Activated CD4-positive, alpha-beta T cell treated with anti-CD3 and anti-CD28 coated beads, Interleukin-2, Interleukin-6, amounts not matched to agents 100 ng/mL and 50 ng/mL, durations not matched to agents 16 hours and 8 hours (primary cell): ENCODE data around the gene PLA2G2F.

Source experiments
- DNase-seq: peaks from one replicate; pipeline ENCODE4 v3.0.0-alpha.2; 2020

PLA2G2F gene

GRCh38 chr1:20174937-20175666 is 36.0 kb downstream of the PLA2G2F start:
- DNase-seq: no peak

- DNase-seq: no peak
These were observed 39.7 kb downstream of the PLA2G2F start for GRCh38 chr1:20178634-20179370.

- DNase-seq: no peak
These were observed 40.4 kb downstream of the PLA2G2F start for GRCh38 chr1:20179371-20180128.

GRCh38 chr1:20180129-20180843 is 41.2 kb downstream of the PLA2G2F start:
- no peak for DNase-seq

- DNase-seq: no peak
These were observed 41.7 kb downstream of the PLA2G2F start for GRCh38 chr1:20180844-20181207.

- no peak for DNase-seq
These were observed 43.3 kb downstream of the PLA2G2F start for GRCh38 chr1:20182415-20182814.

GRCh38 chr1:20183035-20183434 is 43.9 kb downstream of the PLA2G2F start:
- DNase-seq: no peak

GRCh38 chr1:20183616-20184271 is 44.6 kb downstream of the PLA2G2F start:
- no peak for DNase-seq

- peak; percentile 40 for DNase-seq
These were observed 45.4 kb downstream of the PLA2G2F start for GRCh38 chr1:20184481-20184900.

GRCh38 chr1:20184997-20185833 is 46.1 kb downstream of the PLA2G2F start:
- peak; percentile 85 for DNase-seq

- peak; percentile 87 for DNase-seq
These were observed 47.0 kb downstream of the PLA2G2F start, which contains the start of the genes PLA2G2C and UBXN10 for GRCh38 chr1:20185834-20186782. Gene PLA2G2C (minus strand): TSS chr1:20186518. CDS start chr1:20177363, 9,155 bp downstream. Gene UBXN10 (plus strand): TSS chr1:20186096. CDS start chr1:20190562, 4,466 bp downstream.

GRCh38 chr1:20187103-20187812 is 48.1 kb downstream of the PLA2G2F start:
- peak; percentile 73 for DNase-seq

GRCh38 chr1:20187813-20188454 is 48.8 kb downstream of the PLA2G2F start:
- peak; percentile 31 for DNase-seq

GRCh38 chr1:20188455-20188817 is 49.3 kb downstream of the PLA2G2F start:
- no peak for DNase-seq

- DNase-seq: no peak
These were observed 50.5 kb downstream of the PLA2G2F start for GRCh38 chr1:20189664-20190063.

GRCh38 chr1:20190256-20191160 is 51.4 kb downstream of the PLA2G2F start:
- DNase-seq: no peak

GRCh38 chr1:20191266-20191825 is 52.2 kb downstream of the PLA2G2F start:
- DNase-seq: no peak
